SK-N-SH treated with all-trans-retinoic acid at 6 μM for 48 hours (cell line): ENCODE results near the gene ZNF764.

Experiments
- ATAC-seq: fragments of 200-7000 bp; cut with Tn5 transposase; 3 replicates; pipeline ENCODE4 v1.9.1; 2020; ENCODE audit warnings: mild to moderate bottlenecking, moderate library complexity
- ARNTL ChIP-seq: fragments of 450-650 bp; formaldehyde crosslinking; IDR thresholded peaks from 2 replicates; pipeline ENCODE4 v1.5.0; 2020; ENCODE audit warnings: low read depth, mild to moderate bottlenecking, moderate library complexity, borderline replicate concordance
- CREB5 ChIP-seq: fragments of 250-450 bp; sonication (Bioruptor Pico); IDR thresholded peaks from 2 replicates; pipeline ENCODE4 v1.5.1; 2020; ENCODE audit warnings: low read depth, mild to moderate bottlenecking, moderate library complexity
- CSDC2 ChIP-seq: fragments of 250-450 bp; sonication (Bioruptor Pico); IDR thresholded peaks from 2 replicates; pipeline ENCODE4 v1.5.0; 2020; ENCODE audit warnings: mild to moderate bottlenecking, moderate library complexity
- ESRRG ChIP-seq: fragments of 250-450 bp; sonication (Bioruptor Pico); IDR thresholded peaks from 2 replicates; pipeline ENCODE4 v1.6.1; 2021; ENCODE audit warnings: mild to moderate bottlenecking
- GLIS3 ChIP-seq: fragments of 250-450 bp; sonication (Bioruptor Pico); IDR thresholded peaks from 2 replicates; pipeline ENCODE4 v1.5.0; 2020; ENCODE audit warnings: mild to moderate bottlenecking, moderate library complexity
- ISL1 ChIP-seq: fragments of 250-450 bp; sonication (Bioruptor Pico); IDR thresholded peaks from 2 replicates; pipeline ENCODE4 v2.1.2; 2022; ENCODE audit warnings: mild to moderate bottlenecking, moderate library complexity
- OSR1 ChIP-seq: fragments of 250-450 bp; sonication (Bioruptor Pico); IDR thresholded peaks from 2 replicates; pipeline ENCODE4 v1.8.0; 2022; ENCODE audit warnings: moderate library complexity, mild to moderate bottlenecking, inconsistent platforms
- POU6F1 ChIP-seq: fragments of 250-450 bp; sonication (Bioruptor Pico); IDR thresholded peaks from 2 replicates; pipeline ENCODE4 v1.8.0; 2021; ENCODE audit warnings: low read depth, mild to moderate bottlenecking, moderate library complexity, borderline replicate concordance
- PPARA ChIP-seq: fragments of 250-450 bp; sonication (Bioruptor Pico); IDR thresholded peaks from 2 replicates; pipeline ENCODE4 v1.5.0; 2020; ENCODE audit warnings: mild to moderate bottlenecking, borderline replicate concordance
- RARB ChIP-seq: fragments of 250-450 bp; sonication (Bioruptor Pico); IDR thresholded peaks from 2 replicates; pipeline ENCODE4 v1.8.0; 2021; ENCODE audit warnings: mild to moderate bottlenecking, moderate library complexity
- SNAI2 ChIP-seq: fragments of 250-450 bp; sonication (Bioruptor Pico); IDR thresholded peaks from 2 replicates; pipeline ENCODE4 v1.5.0; 2020; ENCODE audit warnings: mild to moderate bottlenecking, moderate library complexity
- TOX ChIP-seq: fragments of 250-450 bp; sonication (Bioruptor Pico); IDR thresholded peaks from 2 replicates; pipeline ENCODE4 v1.8.0; 2021; ENCODE audit warnings: mild to moderate bottlenecking, moderate library complexity, borderline replicate concordance
- TSHZ2 ChIP-seq: fragments of 250-450 bp; sonication (Bioruptor Pico); IDR thresholded peaks from 2 replicates; pipeline ENCODE4 v1.5.0; 2020; ENCODE audit warnings: mild to moderate bottlenecking, moderate library complexity
- ZC3H10 ChIP-seq: fragments of 250-450 bp; sonication (Bioruptor Pico); IDR thresholded peaks from 2 replicates; pipeline ENCODE4 v1.5.1; 2021; ENCODE audit warnings: mild to moderate bottlenecking, moderate library complexity
- ZFP3 ChIP-seq: fragments of 250-450 bp; sonication (Bioruptor Pico); IDR thresholded peaks from 2 replicates; pipeline ENCODE4 v1.5.0; 2020; ENCODE audit warnings: mild to moderate bottlenecking, moderate library complexity
- ZFP30 ChIP-seq: fragments of 450-650 bp; formaldehyde crosslinking; IDR thresholded peaks from 2 replicates; pipeline ENCODE4 v1.5.0; 2022; ENCODE audit warnings: mild to moderate bottlenecking, moderate library complexity
- ZNF565 ChIP-seq: fragments of 450-650 bp; formaldehyde crosslinking; conservative IDR thresholded peaks from 2 replicates; pipeline ENCODE4 v1.5.0; 2020; ENCODE audit warnings: low read depth, mild to moderate bottlenecking, moderate library complexity
- ZNF70 ChIP-seq: fragments of 450-650 bp; formaldehyde crosslinking; IDR thresholded peaks from 2 replicates; pipeline ENCODE4 v1.5.0; 2020; ENCODE audit warnings: mild to moderate bottlenecking, moderate library complexity
- ZNF8 ChIP-seq: fragments of 450-650 bp; formaldehyde crosslinking; IDR thresholded peaks from 2 replicates; pipeline ENCODE4 v1.5.0; 2020; ENCODE audit warnings: mild to moderate bottlenecking, moderate library complexity

The ZNF764 gene

GRCh38 chr16:30585400-30586191 is 27.4 kb upstream of the ZNF764 start, which contains the start of gene ZNF785:
ZNF785 (minus strand) TSS chr16:30585697; CDS start chr16:30585611, 86 bp downstream.
- peak; percentile 95 for ATAC-seq
- TF ChIP-seq ZFP3 (CRISPR knock-in tag) (0 out of 2 replicates have a peak, but pooled peaks have one; percentile 16), ARNTL (no peak)

GRCh38 chr16:30585022-30585399 is 26.8 kb upstream of the ZNF764 start:
- no peak for ATAC-seq
- TF ChIP-seq PPARA (no peak), GLIS3 (CRISPR knock-in tag) (no peak), SNAI2 (no peak), ISL1 (CRISPR knock-in tag) (no peak)

GRCh38 chr16:30582611-30583340 is 24.6 kb upstream of the ZNF764 start:
- TF ChIP-seq GLIS3 (CRISPR knock-in tag) (no peak), RARB (CRISPR knock-in tag) (no peak), ZNF70 (no peak), TSHZ2 (no peak), POU6F1 (CRISPR knock-in tag) (no peak), SNAI2 (no peak), CREB5 (CRISPR knock-in tag) (no peak), ZFP30 (CRISPR knock-in tag) (no peak), TOX (CRISPR knock-in tag) (no peak), ARNTL (no peak), ESRRG (no peak), ZC3H10 (no peak), OSR1 (no peak), ZNF565 (CRISPR knock-in tag) (no peak), PPARA (no peak)
- ATAC-seq: no peak

- no peak for ATAC-seq
- TF ChIP-seq ISL1 (CRISPR knock-in tag) (no peak), ZNF70 (no peak), ESRRG (no peak), CSDC2 (CRISPR knock-in tag) (no peak), ARNTL (no peak), ZNF8 (CRISPR knock-in tag) (no peak), POU6F1 (CRISPR knock-in tag) (no peak), CREB5 (CRISPR knock-in tag) (no peak), GLIS3 (CRISPR knock-in tag) (no peak), ZFP3 (CRISPR knock-in tag) (no peak)
- TF ChIP-seq, all 23 proteins: peak for 0
Measured at GRCh38 chr16:30581457-30581856, 23.3 kb upstream of the ZNF764 start.
